Measurements from ENCODE around the gene ZNG1F. TPM values are rescaled to one million over a fixed set of nuclear protein-coding genes. Genes with fewer than 3 reads are reported as not detected.
"Not testable (repeated sequence)": the region's sequence is repeated elsewhere in the genome, so short reads cannot be mapped to it uniquely, and the experiment has no call there.

Gene ZNG1F
- total RNA-seq, 1 experiment from 2014 or later: 6.9 TPM

DNA sequence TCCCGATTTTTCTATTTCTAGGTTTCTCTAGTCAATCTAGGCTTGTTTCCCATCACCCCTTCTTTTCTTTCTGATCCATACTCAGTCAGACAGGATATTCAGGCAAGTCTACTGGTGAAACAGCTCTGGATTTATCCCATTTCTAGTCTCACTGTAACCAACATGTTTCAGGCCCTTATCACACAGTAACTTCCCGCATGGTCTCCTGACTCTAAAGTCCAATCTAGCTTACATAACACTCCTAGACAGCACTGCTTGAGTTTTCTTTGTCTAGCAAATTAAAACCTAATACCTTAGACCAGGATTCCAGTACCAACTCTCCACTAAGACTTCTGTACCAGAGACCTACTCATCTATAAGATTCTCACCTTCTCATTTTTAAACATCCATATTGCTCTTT lies 47.2 kb downstream of the ZNG1F start:
- H3F3A ChIP-seq (ENCODE audit: low read length, unreplicated experiment); H3K4me2 ChIP-seq (ENCODE audit: low read length); DNase-seq; H3K9me3 ChIP-seq (ENCODE audit: low read length); H4K20me1 ChIP-seq (ENCODE audit: low read length); H3K9ac ChIP-seq (ENCODE audit: low read length); H3K27me3 ChIP-seq (ENCODE audit: low read length); H3K27ac ChIP-seq (ENCODE audit: low read length); CTCF ChIA-PET; H3K4me3 ChIP-seq (ENCODE audit: low read length); H3K9me2 ChIP-seq (replicated peaks; ENCODE audit: low read length); H3K79me2 ChIP-seq (ENCODE audit: low read length); POLR2A ChIA-PET (ENCODE audit: unreplicated experiment); H2AFZ ChIP-seq (ENCODE audit: low read length); intact Hi-C loops (cut with micrococcal nuclease); H3K36me3 ChIP-seq (ENCODE audit: low read depth, low read length); ATAC-seq; H3K4me1 ChIP-seq (ENCODE audit: insufficient read depth, low read length); BruUV-seq (replicated peaks): not testable (repeated sequence)

DNA sequence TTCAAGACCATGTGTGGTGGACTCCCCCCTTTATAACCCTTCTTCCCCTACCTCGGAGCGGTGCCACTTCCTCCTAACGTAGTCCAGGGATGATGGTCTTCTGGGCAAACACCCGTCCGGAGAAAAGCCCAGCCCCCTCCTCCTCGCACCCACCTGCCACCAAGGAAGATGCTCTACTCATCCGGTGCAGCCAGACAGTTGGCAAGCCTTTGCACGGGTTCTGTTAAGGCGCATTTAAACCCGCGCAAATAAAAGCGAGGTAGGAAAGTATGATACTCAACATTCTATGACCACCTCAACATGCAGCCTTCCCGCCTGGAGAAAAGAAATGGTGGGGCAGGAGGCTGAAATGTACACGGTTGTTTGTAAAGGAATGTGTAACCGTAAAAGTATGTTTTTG lies 60.5 kb downstream of the ZNG1F start, which contains the start of gene FOXD4L6:
TSS of gene FOXD4L6 (minus strand) at position 101 of the 400 bp plus-strand sequence. CDS start 298 bp downstream, outside the sequence.
- POLR2A ChIA-PET (ENCODE audit: unreplicated experiment); BruUV-seq (replicated peaks); H3K27ac ChIP-seq (ENCODE audit: low read length); H3K4me2 ChIP-seq (ENCODE audit: low read length); DNase-seq; H3K36me3 ChIP-seq (ENCODE audit: low read depth, low read length); H3K27me3 ChIP-seq (ENCODE audit: low read length); H4K20me1 ChIP-seq (ENCODE audit: low read length); H3F3A ChIP-seq (ENCODE audit: low read length, unreplicated experiment); H3K9me2 ChIP-seq (replicated peaks; ENCODE audit: low read length); H3K9me3 ChIP-seq (ENCODE audit: low read length); CTCF ChIA-PET; H3K9ac ChIP-seq (ENCODE audit: low read length); ATAC-seq; H3K79me2 ChIP-seq (ENCODE audit: low read length); H3K4me1 ChIP-seq (ENCODE audit: insufficient read depth, low read length); H3K4me3 ChIP-seq (ENCODE audit: low read length); intact Hi-C loops (cut with micrococcal nuclease); H2AFZ ChIP-seq (ENCODE audit: low read length): not testable (repeated sequence)

DNA sequence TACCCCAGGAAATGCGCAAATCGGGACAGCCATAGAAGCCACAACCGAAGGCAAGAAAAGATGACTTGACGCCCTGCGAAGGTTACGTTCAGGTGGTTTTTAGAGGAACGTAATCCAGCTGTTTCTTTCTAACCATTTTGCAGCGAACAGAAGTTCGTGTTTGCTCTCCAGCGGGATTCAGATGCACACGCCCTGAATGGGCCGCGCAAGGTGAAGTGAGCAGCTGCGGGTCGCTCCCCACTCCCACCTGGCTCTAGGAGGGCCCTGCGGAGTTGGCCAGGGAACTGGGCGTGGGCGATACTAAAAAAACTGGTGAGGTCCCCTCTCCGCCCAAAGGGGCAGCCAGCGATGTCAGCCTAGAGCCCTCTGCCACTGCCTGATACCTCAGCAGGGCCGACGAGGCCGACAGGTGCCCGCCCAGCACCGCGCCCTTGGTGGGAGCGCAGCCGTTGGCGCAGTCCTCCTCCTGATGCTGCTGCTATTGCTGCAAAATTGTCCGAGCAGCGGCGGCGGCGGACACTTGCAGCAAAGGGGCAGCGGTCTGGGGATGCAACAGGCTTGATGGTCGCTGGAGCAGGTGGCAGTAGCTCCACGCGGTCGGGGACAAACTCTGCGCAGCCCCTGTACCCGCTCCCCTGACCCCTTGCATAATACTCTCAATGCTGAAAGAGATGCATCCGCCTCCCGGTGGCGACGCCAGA lies 62.2 kb downstream of the ZNG1F start:
- H3K9me2 ChIP-seq (replicated peaks; ENCODE audit: low read length); H3K27me3 ChIP-seq (ENCODE audit: low read length); H3K4me3 ChIP-seq (ENCODE audit: low read length); H3K9me3 ChIP-seq (ENCODE audit: low read length); intact Hi-C loops (cut with micrococcal nuclease); POLR2A ChIA-PET (ENCODE audit: unreplicated experiment); ATAC-seq; H3K79me2 ChIP-seq (ENCODE audit: low read length); BruUV-seq (replicated peaks); H3K27ac ChIP-seq (ENCODE audit: low read length); H3K9ac ChIP-seq (ENCODE audit: low read length); DNase-seq; H3K36me3 ChIP-seq (ENCODE audit: low read depth, low read length); H3K4me1 ChIP-seq (ENCODE audit: insufficient read depth, low read length); H2AFZ ChIP-seq (ENCODE audit: low read length); H3F3A ChIP-seq (ENCODE audit: low read length, unreplicated experiment); H4K20me1 ChIP-seq (ENCODE audit: low read length); CTCF ChIA-PET; H3K4me2 ChIP-seq (ENCODE audit: low read length): not testable (repeated sequence)

DNA sequence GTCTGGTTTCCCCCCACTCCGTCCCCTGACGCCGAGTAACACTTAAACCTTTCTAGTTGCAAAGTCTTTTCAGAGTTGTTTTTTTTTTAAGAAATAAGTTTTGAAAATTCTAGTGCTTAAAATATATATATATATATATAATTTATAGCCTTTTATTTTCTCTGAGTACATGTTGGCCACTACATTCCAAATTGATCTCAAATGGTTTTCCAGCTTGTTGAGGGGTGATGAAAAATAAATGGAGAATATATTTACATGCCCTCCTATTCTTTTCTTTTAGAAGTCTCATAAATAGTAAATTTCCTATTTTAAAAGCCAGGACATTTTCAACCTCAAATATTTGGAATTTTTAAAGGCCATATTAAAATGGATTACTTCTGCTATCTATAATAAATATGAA lies 63.2 kb downstream of the ZNG1F start:
- H2AFZ ChIP-seq (ENCODE audit: low read length); H3K27ac ChIP-seq (ENCODE audit: low read length); H3K9me3 ChIP-seq (ENCODE audit: low read length); DNase-seq; ATAC-seq; H3K79me2 ChIP-seq (ENCODE audit: low read length); intact Hi-C loops (cut with micrococcal nuclease); H3K9me2 ChIP-seq (replicated peaks; ENCODE audit: low read length); CTCF ChIA-PET; H3K36me3 ChIP-seq (ENCODE audit: low read depth, low read length); BruUV-seq (replicated peaks); H3K27me3 ChIP-seq (ENCODE audit: low read length); H3K4me3 ChIP-seq (ENCODE audit: low read length); H3K9ac ChIP-seq (ENCODE audit: low read length); H3K4me1 ChIP-seq (ENCODE audit: insufficient read depth, low read length); H3F3A ChIP-seq (ENCODE audit: low read length, unreplicated experiment); H4K20me1 ChIP-seq (ENCODE audit: low read length); H3K4me2 ChIP-seq (ENCODE audit: low read length); POLR2A ChIA-PET (ENCODE audit: unreplicated experiment): not testable (repeated sequence)

DNA sequence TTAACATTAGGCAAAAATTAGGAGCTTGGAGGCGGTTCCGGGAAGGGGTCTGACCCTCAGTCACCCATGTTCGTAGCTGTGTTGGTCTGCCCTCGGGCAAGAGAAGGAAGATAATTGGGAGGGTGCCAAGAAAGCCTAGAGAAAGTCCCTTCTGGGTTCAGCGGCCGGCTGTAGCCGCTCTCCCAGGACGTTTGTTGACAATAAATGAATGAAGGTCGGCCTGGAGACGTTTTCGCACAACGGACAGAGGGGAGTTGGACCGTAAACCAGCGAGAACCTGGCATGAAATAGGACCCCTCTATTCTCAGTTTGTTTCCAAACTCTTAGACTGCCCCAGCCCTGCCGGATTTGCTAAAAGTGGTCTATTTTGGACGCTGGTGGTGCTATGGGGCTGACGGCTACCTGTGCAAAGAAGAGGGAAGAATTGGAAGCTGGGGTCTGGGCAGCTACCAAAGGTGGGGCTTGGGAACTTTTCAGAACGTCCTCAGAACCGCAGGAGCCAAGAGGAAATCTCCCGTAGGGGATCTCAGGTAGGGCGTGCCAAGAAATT lies 63.9 kb downstream of the ZNG1F start:
- CTCF ChIA-PET; H3K27me3 ChIP-seq (ENCODE audit: low read length); BruUV-seq (replicated peaks); H2AFZ ChIP-seq (ENCODE audit: low read length); H3K9me2 ChIP-seq (replicated peaks; ENCODE audit: low read length); H4K20me1 ChIP-seq (ENCODE audit: low read length); H3K36me3 ChIP-seq (ENCODE audit: low read depth, low read length); H3K4me2 ChIP-seq (ENCODE audit: low read length); H3K27ac ChIP-seq (ENCODE audit: low read length); H3K9me3 ChIP-seq (ENCODE audit: low read length); H3K9ac ChIP-seq (ENCODE audit: low read length); H3K4me3 ChIP-seq (ENCODE audit: low read length); ATAC-seq; POLR2A ChIA-PET (ENCODE audit: unreplicated experiment); intact Hi-C loops (cut with micrococcal nuclease); H3K4me1 ChIP-seq (ENCODE audit: insufficient read depth, low read length); H3K79me2 ChIP-seq (ENCODE audit: low read length); DNase-seq; H3F3A ChIP-seq (ENCODE audit: low read length, unreplicated experiment): not testable (repeated sequence)

DNA sequence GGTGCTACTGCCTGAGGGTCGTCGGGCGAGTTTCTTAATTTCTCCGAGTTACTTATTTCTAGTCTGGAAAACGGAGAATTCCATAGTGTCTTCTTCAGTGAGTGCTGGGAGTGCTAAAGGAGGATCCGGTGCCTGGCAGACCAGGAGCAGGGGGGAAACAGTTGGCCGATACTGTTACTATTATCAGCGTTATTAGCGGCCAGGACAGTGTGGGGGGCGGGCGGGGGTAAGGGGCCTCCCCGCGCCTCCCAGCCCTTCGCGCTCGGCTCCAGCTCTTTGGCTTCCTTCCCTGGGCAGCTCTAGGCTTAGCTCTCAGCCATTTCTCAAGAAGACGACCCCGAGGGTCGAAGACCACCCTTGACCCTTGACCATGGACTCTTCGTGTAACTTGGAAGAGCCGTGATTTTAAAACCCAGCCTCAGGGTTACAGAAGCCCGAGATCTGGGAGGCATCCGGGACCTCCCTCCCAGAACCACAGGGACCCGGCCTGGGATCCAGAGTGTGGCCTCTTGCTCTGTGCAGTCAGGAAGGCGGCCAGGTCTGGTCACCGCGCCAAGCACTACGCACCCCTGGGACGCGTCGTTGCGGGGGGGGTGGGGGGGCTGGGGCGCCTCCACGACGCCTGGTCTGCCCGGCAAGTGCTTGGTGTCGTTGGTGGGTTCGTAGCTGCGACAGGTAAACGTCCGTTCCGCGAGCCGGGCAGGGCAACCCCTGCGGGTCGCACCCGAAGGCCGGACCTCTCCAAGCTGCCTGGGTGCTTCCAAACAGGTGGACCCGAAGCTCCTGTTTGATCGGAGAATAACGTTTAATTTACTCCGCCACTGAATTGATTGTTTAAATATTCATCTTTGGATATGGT lies 64.6 kb downstream of the ZNG1F start:
- POLR2A ChIA-PET (ENCODE audit: unreplicated experiment); H3K9me2 ChIP-seq (replicated peaks; ENCODE audit: low read length); H3K4me2 ChIP-seq (ENCODE audit: low read length); H3K79me2 ChIP-seq (ENCODE audit: low read length); ATAC-seq; CTCF ChIA-PET; H3K9ac ChIP-seq (ENCODE audit: low read length); H3K4me1 ChIP-seq (ENCODE audit: insufficient read depth, low read length); H3K27me3 ChIP-seq (ENCODE audit: low read length); H3K36me3 ChIP-seq (ENCODE audit: low read depth, low read length); H3K27ac ChIP-seq (ENCODE audit: low read length); BruUV-seq (replicated peaks); H3K4me3 ChIP-seq (ENCODE audit: low read length); DNase-seq; H2AFZ ChIP-seq (ENCODE audit: low read length); H3K9me3 ChIP-seq (ENCODE audit: low read length); H4K20me1 ChIP-seq (ENCODE audit: low read length); intact Hi-C loops (cut with micrococcal nuclease); H3F3A ChIP-seq (ENCODE audit: low read length, unreplicated experiment): not testable (repeated sequence)

Data from PC-3 (cell line).